Iris pigment epithelial cell (primary cell): Measurements from ENCODE around the gene DIRAS1.
"Not testable (repeated sequence)": the region's sequence is repeated elsewhere in the genome, so short reads cannot be mapped to it uniquely, and the experiment has no call there.

ENCODE experiments used
- DNase-seq: peaks from one replicate; pipeline ENCODE4 v3.0.0-alpha.2; 2011; ENCODE audit warnings: low read depth

Gene DIRAS1

GRCh38 chr19:2711172-2711874, 9.8 kb downstream of the DIRAS1 start:
- peak; percentile 86 for DNase-seq

- DNase-seq, result no peak
Observed at GRCh38 chr19:2706251-2706650, 14.9 kb downstream of the DIRAS1 start.

GRCh38 chr19:2703691-2704216, 17.4 kb downstream of the DIRAS1 start:
- no peak for DNase-seq

- no peak for DNase-seq
Observed at GRCh38 chr19:2703077-2703437, 18.1 kb downstream of the DIRAS1 start.

- DNase-seq, result peak; percentile 75
Observed at GRCh38 chr19:2702170-2703076, 18.7 kb downstream of the DIRAS1 start, which contains the start of gene GNG7. TSS of gene GNG7 (minus strand) at chr19:2702694. CDS start at chr19:2520688, 182,006 bp downstream.

- DNase-seq, result no peak
Observed at GRCh38 chr19:2701361-2702169, 19.6 kb downstream of the DIRAS1 start.

GRCh38 chr19:2700660-2701360, 20.4 kb downstream of the DIRAS1 start:
- DNase-seq, result no peak

GRCh38 chr19:2699413-2700140, 21.6 kb downstream of the DIRAS1 start:
- no peak for DNase-seq

- no peak for DNase-seq
Observed at GRCh38 chr19:2694196-2694595, 27.0 kb downstream of the DIRAS1 start.

GRCh38 chr19:2693492-2694160, 27.5 kb downstream of the DIRAS1 start:
- no peak for DNase-seq

- no peak for DNase-seq
Observed at GRCh38 chr19:2691951-2692350, 29.2 kb downstream of the DIRAS1 start.

GRCh38 chr19:2690856-2691255, 30.3 kb downstream of the DIRAS1 start:
- DNase-seq, result no peak

- no peak for DNase-seq
Observed at GRCh38 chr19:2686360-2686759, 34.8 kb downstream of the DIRAS1 start.

- DNase-seq, result no peak
Observed at GRCh38 chr19:2685204-2685704, 35.9 kb downstream of the DIRAS1 start.

GRCh38 chr19:2683430-2684003, 37.7 kb downstream of the DIRAS1 start:
- no peak for DNase-seq

- DNase-seq, result no peak
Observed at GRCh38 chr19:2680808-2681207, 40.4 kb downstream of the DIRAS1 start.

- no peak for DNase-seq
Observed at GRCh38 chr19:2679439-2679838, 41.7 kb downstream of the DIRAS1 start.

- DNase-seq, result not testable (repeated sequence)
Observed at GRCh38 chr19:2678948-2679347, 42.2 kb downstream of the DIRAS1 start.

- DNase-seq, result no peak
Observed at GRCh38 chr19:2678044-2678671, 43.0 kb downstream of the DIRAS1 start.
